HepG2 (cell line): ENCODE data around the gene HIPK2. TPM values are rescaled to one million over a fixed set of nuclear protein-coding genes. Genes with fewer than 3 reads are reported as not detected.

Experiments used
- ARID3A ChIP-seq: IDR thresholded peaks from 2 replicates; pipeline ENCODE4 v1.6.1; 2012; ENCODE audit warnings: low read depth, low read length, improper control_type of control experiment
- MAFK ChIP-seq, 2 experiments: IDR thresholded peaks in 1 of 2; conservative IDR thresholded peaks in 1 of 2; 2 replicates each; pipeline ENCODE4 v1.6.1; 2011; ENCODE audit warnings: improper control_type of control experiment in 2 of 2, low read length in 2 of 2
- MED8 ChIP-seq: sonication (generic); formaldehyde crosslinking; IDR thresholded peaks from 2 replicates; pipeline ENCODE4 v1.8.1; 2023; ENCODE audit warnings: mild to moderate bottlenecking, missing genetic modification reagents; ENCODE audit not compliant: insufficient replicate concordance
- NCOR1 ChIP-seq: fragments of 200-600 bp; sonication (generic); IDR thresholded peaks from 2 replicates; pipeline ENCODE4 v1.7.0; 2017; ENCODE audit warnings: antibody characterized with exemption, low read length, borderline replicate concordance
- PRDM15 ChIP-seq: sonication (generic); formaldehyde crosslinking; IDR thresholded peaks from 2 replicates; pipeline ENCODE4 v1.4.0; 2020; ENCODE audit warnings: missing genetic modification reagents
- SP1 ChIP-seq, 2 experiments: fragments of 450-650 bp in 1 of 2; sonication (generic) in 1 of 2; formaldehyde crosslinking in 1 of 2; IDR thresholded peaks; 2 replicates each; pipeline versions ENCODE4 v1.4.0 to v1.6.1; 2016 to 2020; ENCODE audit warnings: missing genetic modification reagents in 1 of 2
- SSRP1 ChIP-seq: IDR thresholded peaks from 2 replicates; pipeline ENCODE4 v1.6.1; 2016; ENCODE audit warnings: control low read depth
- ZBTB8A ChIP-seq: sonication (generic); formaldehyde crosslinking; IDR thresholded peaks from 2 replicates; pipeline ENCODE4 v1.4.0; 2020; ENCODE audit warnings: mild to moderate bottlenecking, low read depth, missing genetic modification reagents, borderline replicate concordance
- ZNF12 ChIP-seq: sonication (generic); formaldehyde crosslinking; IDR thresholded peaks from 2 replicates; pipeline ENCODE4 v1.5.0; 2020; ENCODE audit warnings: missing genetic modification reagents
- ZNF280B ChIP-seq: sonication (generic); formaldehyde crosslinking; IDR thresholded peaks from 2 replicates; pipeline ENCODE4 v1.5.0; 2020; ENCODE audit warnings: missing genetic modification reagents, mild to moderate bottlenecking, borderline replicate concordance
- ZNF282 ChIP-seq: fragments of 450-650 bp; IDR thresholded peaks from 2 replicates; pipeline ENCODE4 v1.6.1; 2018; ENCODE audit not compliant: partially characterized antibody
- ZNF343 ChIP-seq: sonication (generic); formaldehyde crosslinking; IDR thresholded peaks from 2 replicates; pipeline ENCODE4 v1.4.0; 2020; ENCODE audit warnings: mild to moderate bottlenecking, missing genetic modification reagents
- ZNF484 ChIP-seq: sonication (generic); formaldehyde crosslinking; IDR thresholded peaks from 2 replicates; pipeline ENCODE4 v1.5.1; 2020; ENCODE audit warnings: mild to moderate bottlenecking, low read depth, missing genetic modification reagents, borderline replicate concordance
- ZNF574 ChIP-seq: sonication (generic); formaldehyde crosslinking; IDR thresholded peaks from 2 replicates; pipeline ENCODE4 v1.4.0; 2020; ENCODE audit warnings: missing genetic modification reagents
- ZNF710 ChIP-seq: sonication (generic); formaldehyde crosslinking; IDR thresholded peaks from 2 replicates; pipeline ENCODE4 v1.5.0; 2020; ENCODE audit warnings: mild to moderate bottlenecking, missing genetic modification reagents, borderline replicate concordance
- ZSCAN31 ChIP-seq: sonication (generic); formaldehyde crosslinking; IDR thresholded peaks from 2 replicates; pipeline ENCODE4 v1.5.0; 2020; ENCODE audit warnings: low read depth, mild to moderate bottlenecking, missing genetic modification reagents
- polyA plus RNA-seq, 8 experiments: library from polyadenylated mRNA; depleted of rRNA in 3 of 8; stranded (reverse) in 7 of 8; unstranded in 1 of 8; fragments of >200 nt; fragmentation: Illumina TruSeq in 4 of 8; extraction: Trizol in 4 of 8; gene quantifications; 2 replicates each; pipeline versions ENCODE4 v1.2.1 to v1.2.3, GENCODE V29; 2011 to 2016; ENCODE audit warnings: low read depth in 4 of 8, missing spikeins in 1 of 8, mixed read lengths in 1 of 8; ENCODE audit not compliant: insufficient read depth in 1 of 8
- total RNA-seq, 5 experiments: library from RNA; depleted of rRNA; stranded (reverse); fragments of >200 nt; fragmentation: Illumina TruSeq; extraction: Trizol; gene quantifications; 2 replicates each; pipeline ENCODE4 v1.2.3, GENCODE V29; 2016; ENCODE audit warnings: low read depth in 1 of 5

The HIPK2 gene
- total and polyA plus RNA-seq, 2 of the 13 experiments (the other 11 are each of a cell fraction or from before 2014, with no cell fraction given) = 14.4 to 20.2 TPM

- no peak; the same call in 1 of the 2 replicates for TF ChIP-seq ZNF574 (CRISPR knock-in tag)
- 0 out of 2 replicates have a peak, but pooled peaks have one; percentile 43 for TF ChIP-seq SSRP1
- no peak for TF ChIP-seq ZNF710 (CRISPR knock-in tag)
- TF ChIP-seq ZNF484 (CRISPR knock-in tag) = no peak
- TF ChIP-seq ZNF343 (CRISPR knock-in tag) = no peak
- TF ChIP-seq ZNF282 = no peak
- TF ChIP-seq SP1 (IDR thresholded peaks at IDR 0.05) = no peak
- no peak for TF ChIP-seq SP1 (CRISPR knock-in tag; IDR thresholded peaks at IDR 0.05)
- no peak for TF ChIP-seq ZBTB8A (CRISPR knock-in tag)
- TF ChIP-seq NCOR1 = 0 out of 2 replicates have a peak, but pooled peaks have one; percentile 16
- no peak for TF ChIP-seq MAFK (conservative IDR thresholded peaks at IDR 0.05 in 1 of 2, IDR thresholded peaks at IDR 0.05 in 1 of 2; ENCODE audit: low read length in 2 of 2)
- TF ChIP-seq PRDM15 (CRISPR knock-in tag) = no peak
- TF ChIP-seq ARID3A = no peak
- TF ChIP-seq MED8 (CRISPR knock-in tag) = no peak
- no peak for TF ChIP-seq ZNF280B (CRISPR knock-in tag)
- TF ChIP-seq ZSCAN31 (CRISPR knock-in tag) = no peak
- peak; percentile 38; the same call in 1 of the 2 replicates for TF ChIP-seq ZNF12 (CRISPR knock-in tag)
Measured at GRCh38 chr7:139658908-139659675, 118.7 kb downstream of the HIPK2 start (continued).
